ENCODE measurements around the gene CWC27. TPM values are rescaled to one million over a fixed set of nuclear protein-coding genes. Genes with fewer than 3 reads are reported as not detected.

CWC27 gene, protein sequence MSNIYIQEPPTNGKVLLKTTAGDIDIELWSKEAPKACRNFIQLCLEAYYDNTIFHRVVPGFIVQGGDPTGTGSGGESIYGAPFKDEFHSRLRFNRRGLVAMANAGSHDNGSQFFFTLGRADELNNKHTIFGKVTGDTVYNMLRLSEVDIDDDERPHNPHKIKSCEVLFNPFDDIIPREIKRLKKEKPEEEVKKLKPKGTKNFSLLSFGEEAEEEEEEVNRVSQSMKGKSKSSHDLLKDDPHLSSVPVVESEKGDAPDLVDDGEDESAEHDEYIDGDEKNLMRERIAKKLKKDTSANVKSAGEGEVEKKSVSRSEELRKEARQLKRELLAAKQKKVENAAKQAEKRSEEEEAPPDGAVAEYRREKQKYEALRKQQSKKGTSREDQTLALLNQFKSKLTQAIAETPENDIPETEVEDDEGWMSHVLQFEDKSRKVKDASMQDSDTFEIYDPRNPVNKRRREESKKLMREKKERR
- 20.8 TPM for polyA plus RNA-seq
- long read RNA-seq, donor 1, partial matches to known transcripts: 0 of 1 reads
- long read RNA-seq, donor 1, other reads (novel, unspliced or antisense): 0 of 1 reads
- long read RNA-seq, donor 2, transcript CWC27-201 (14 exons, 2,078 nt): major isoform, 8 of 8 reads
- long read RNA-seq, donor 2, partial matches to known transcripts: 0 of 8 reads
- long read RNA-seq, donor 2, other reads (novel, unspliced or antisense): 0 of 8 reads
- long read RNA-seq, donor 3, partial matches to known transcripts: 5 of 5 reads
- long read RNA-seq, donor 3, other reads (novel, unspliced or antisense): 0 of 5 reads
- long read RNA-seq, donor 4: 0 reads
- long read RNA-seq, donor 5, partial matches to known transcripts: 0 of 2 reads
- long read RNA-seq, donor 5, other reads (novel, unspliced or antisense): 0 of 2 reads
- long read RNA-seq, donor 6: 0 reads
- long read RNA-seq, donor 7: 0 reads
- long read RNA-seq, donor 8, partial matches to known transcripts: 0 of 2 reads
- long read RNA-seq, donor 8, other reads (novel, unspliced or antisense): 0 of 2 reads
- long read RNA-seq, donor 9, partial matches to known transcripts: 0 of 4 reads
- long read RNA-seq, donor 9, other reads (novel, unspliced or antisense): 0 of 4 reads
- long read RNA-seq, donor 10: 0 reads
- long read RNA-seq, donor 11, partial matches to known transcripts: 0 of 1 reads
- long read RNA-seq, donor 11, other reads (novel, unspliced or antisense): 0 of 1 reads

DNA sequence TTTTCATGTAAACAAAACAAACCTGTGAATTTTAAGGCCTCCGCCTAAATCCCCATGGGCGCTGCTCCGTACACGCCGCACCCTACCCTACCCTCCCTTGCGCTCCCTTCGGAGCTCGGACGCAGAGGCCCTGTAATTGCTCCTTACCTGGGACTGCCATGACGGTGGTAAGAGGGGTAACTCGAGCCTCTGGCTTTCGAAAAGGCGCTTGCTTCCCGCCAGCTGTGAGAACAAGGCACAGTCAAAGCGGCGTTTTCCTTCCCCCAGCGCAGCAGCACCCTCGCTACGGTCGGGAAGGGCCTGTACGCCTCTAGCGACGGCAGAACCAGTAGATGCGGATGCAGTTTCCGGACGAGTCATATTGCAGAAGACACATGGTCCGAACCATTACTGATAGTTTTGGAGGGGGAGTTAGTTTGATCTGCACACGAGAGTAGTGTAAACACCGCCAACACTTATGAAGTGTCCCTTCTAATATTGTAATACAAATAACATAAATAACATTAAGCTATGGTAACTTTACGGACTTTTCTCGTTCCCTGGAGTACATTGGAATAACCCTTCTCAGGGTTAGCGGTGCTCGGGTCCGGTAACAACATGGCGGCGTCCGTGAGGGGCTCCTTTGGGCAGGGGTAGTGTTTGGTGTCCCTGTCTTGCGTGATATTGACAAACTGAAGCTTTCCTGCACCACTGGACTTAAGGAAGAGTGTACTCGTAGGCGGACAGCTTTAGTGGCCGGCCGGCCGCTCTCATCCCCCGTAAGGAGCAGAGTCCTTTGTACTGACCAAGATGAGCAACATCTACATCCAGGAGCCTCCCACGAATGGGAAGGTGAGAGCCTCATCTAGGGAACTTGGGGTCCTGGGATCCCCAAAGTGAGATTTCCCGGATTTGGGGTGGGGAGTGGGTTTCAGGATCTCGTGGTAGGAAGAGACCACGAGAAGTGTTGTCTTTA, at the start of gene CWC27, which contains the start of gene SREK1IP1:
CWC27 (plus strand) TSS at position 573 of the 955 bp plus-strand sequence; CDS start at position 790, 217 bp downstream.
SREK1IP1 (minus strand) TSS at position 334 of the 955 bp plus-strand sequence; CDS start at position 160, 174 bp downstream.
- Histone ChIP-seq H3K4me1 (ENCODE audit: control insufficient read depth, insufficient read depth, low read length) (peaks cover 24% of the 10 kb centered on the region), H3K27ac (ENCODE audit: low read length) (peak within 1 kb of the TSS; percentile 83), H3K36me3 (ENCODE audit: control insufficient read depth, insufficient read depth, low read length) (peaks cover 11% of the 10 kb centered on the region), H3K9me3 (ENCODE audit: control insufficient read depth, low read depth, low read length) (no peaks in the 10 kb centered on the region), H3K4me3 (ENCODE audit: low read length) (peak within 1 kb of the TSS; percentile 72), H3K27me3 (ENCODE audit: control insufficient read depth, insufficient read depth, low read length) (no peaks in the 10 kb centered on the region)
- DNase-seq: peak; percentile 83 to 94
- no CpG with 5 or more reads among the region's 48 CpGs for WGBS (ENCODE audit: insufficient coverage, low lambda C conversion rate)

DNA sequence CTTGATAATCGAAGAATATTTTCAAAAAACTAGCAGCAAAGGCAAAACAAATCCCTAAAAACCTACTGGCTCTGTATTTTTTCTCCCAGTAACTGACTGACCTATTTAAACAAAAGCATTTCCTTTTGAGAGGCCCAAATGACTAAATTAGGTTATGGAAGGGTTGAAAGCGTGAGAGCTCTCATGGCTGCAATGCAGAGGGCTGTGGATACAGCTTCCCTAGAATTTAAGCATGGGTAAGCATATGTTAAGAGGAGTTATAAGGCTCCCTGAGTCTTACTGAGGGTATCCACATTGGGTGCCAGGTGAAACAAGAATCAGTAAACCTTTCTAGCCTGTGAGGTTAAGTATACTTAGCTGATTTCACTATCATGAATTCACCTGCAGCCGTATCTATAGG, 46.1 kb upstream of the CWC27 start:
- WGBS (ENCODE audit: insufficient coverage, low lambda C conversion rate): 100% methylated on average over 1 of the region's 3 CpGs
- H3K36me3 ChIP-seq (ENCODE audit: control insufficient read depth, insufficient read depth, low read length): peaks cover 18% of the 10 kb centered on the region

DNA sequence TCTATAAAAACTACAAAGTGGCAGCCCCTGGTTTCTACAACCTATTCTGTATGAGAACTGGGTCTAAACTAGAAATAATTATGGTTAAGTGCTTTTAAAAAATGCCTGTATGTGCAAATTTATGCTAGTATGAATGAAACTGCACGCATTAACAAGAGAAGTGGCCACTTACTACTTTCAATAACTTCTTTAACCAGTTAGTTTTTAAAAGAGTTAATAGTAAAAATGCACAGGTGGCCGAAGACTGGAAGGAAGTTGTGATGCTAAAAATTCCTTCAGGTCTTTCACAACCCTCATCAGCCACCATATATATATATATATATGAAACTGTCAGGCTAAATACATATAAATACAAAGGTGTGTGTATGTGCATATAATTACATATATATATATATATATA, 41.6 kb upstream of the CWC27 start:
- Histone ChIP-seq H3K4me3 (ENCODE audit: low read length) (no peak overlapping the region), H3K9me3 (ENCODE audit: control insufficient read depth, low read depth, low read length) (no peaks in the 10 kb centered on the region), H3K27me3 (ENCODE audit: control insufficient read depth, insufficient read depth, low read length) (no peaks in the 10 kb centered on the region), H3K27ac (ENCODE audit: low read length) (no peak overlapping the region), H3K36me3 (ENCODE audit: control insufficient read depth, insufficient read depth, low read length) (peaks cover 19% of the 10 kb centered on the region), H3K4me1 (ENCODE audit: control insufficient read depth, insufficient read depth, low read length) (no peaks in the 10 kb centered on the region)
- no CpG with 5 or more reads among the region's 2 CpGs for WGBS (ENCODE audit: insufficient coverage, low lambda C conversion rate)
- DNase-seq: no peak

More for the DNA sequence above, 46.1 kb upstream of the CWC27 start:
- no peak for DNase-seq
- H3K4me1 ChIP-seq (ENCODE audit: control insufficient read depth, insufficient read depth, low read length): no peaks in the 10 kb centered on the region
- no peak overlapping the region for H3K4me3 ChIP-seq (ENCODE audit: low read length)
- no peaks in the 10 kb centered on the region for H3K9me3 ChIP-seq (ENCODE audit: control insufficient read depth, low read depth, low read length)
- H3K27me3 ChIP-seq (ENCODE audit: control insufficient read depth, insufficient read depth, low read length): no peaks in the 10 kb centered on the region
- H3K27ac ChIP-seq (ENCODE audit: low read length): no peak overlapping the region

DNA sequence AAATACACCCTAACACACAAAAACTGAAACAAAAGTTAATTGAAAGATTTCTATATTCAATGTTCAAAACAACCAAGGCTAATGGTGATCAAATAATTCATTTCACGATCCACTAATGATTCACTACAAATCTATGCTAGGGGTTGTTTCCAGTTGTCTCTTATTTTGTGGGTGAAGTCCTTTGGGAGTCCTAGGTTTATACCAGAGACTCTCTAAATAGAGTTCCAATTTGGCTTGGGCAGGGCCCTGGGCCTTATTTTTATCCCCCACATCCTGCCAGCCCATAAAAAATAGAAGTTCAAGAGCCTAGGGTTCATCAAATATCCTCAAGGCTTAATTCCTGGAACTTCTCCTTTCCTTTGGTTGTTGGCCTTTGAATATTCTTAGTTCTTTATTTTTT, 26.3 kb upstream of the CWC27 start:
- no peak overlapping the region for H3K27ac ChIP-seq (ENCODE audit: low read length)
- H3K4me3 ChIP-seq (ENCODE audit: low read length): no peak overlapping the region
- H3K36me3 ChIP-seq (ENCODE audit: control insufficient read depth, insufficient read depth, low read length): peaks cover 27% of the 10 kb centered on the region
- DNase-seq: no peak
- H3K27me3 ChIP-seq (ENCODE audit: control insufficient read depth, insufficient read depth, low read length): no peaks in the 10 kb centered on the region
- 100% methylated on average over 1 of the region's 1 CpG for WGBS (ENCODE audit: insufficient coverage, low lambda C conversion rate)
- no peaks in the 10 kb centered on the region for H3K4me1 ChIP-seq (ENCODE audit: control insufficient read depth, insufficient read depth, low read length)
- no peaks in the 10 kb centered on the region for H3K9me3 ChIP-seq (ENCODE audit: control insufficient read depth, low read depth, low read length)

DNA sequence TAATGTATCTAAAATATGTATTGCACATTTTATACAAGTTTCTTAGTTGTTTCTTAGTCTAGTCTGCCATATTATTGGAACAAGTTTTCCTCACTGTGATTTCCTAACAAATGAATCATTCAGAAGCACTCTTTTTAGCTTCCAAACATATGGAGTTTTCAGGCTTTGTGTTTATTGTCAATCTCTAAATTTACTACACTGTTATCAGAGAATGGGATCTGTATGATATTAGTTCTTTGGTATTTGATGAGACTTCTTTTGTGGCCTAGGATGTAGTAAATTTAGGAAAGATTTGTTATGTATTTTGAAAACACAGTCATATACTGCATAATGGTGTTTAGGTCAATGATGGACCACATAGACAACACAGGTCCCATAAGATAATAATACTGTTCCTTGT, 25.9 kb upstream of the CWC27 start:
- no peaks in the 10 kb centered on the region for H3K27me3 ChIP-seq (ENCODE audit: control insufficient read depth, insufficient read depth, low read length)
- DNase-seq: no peak
- H3K27ac ChIP-seq (ENCODE audit: low read length): no peak overlapping the region
- no peak overlapping the region for H3K4me3 ChIP-seq (ENCODE audit: low read length)
- H3K9me3 ChIP-seq (ENCODE audit: control insufficient read depth, low read depth, low read length): no peaks in the 10 kb centered on the region
- H3K36me3 ChIP-seq (ENCODE audit: control insufficient read depth, insufficient read depth, low read length): peaks cover 27% of the 10 kb centered on the region
- no peaks in the 10 kb centered on the region for H3K4me1 ChIP-seq (ENCODE audit: control insufficient read depth, insufficient read depth, low read length)

DNA sequence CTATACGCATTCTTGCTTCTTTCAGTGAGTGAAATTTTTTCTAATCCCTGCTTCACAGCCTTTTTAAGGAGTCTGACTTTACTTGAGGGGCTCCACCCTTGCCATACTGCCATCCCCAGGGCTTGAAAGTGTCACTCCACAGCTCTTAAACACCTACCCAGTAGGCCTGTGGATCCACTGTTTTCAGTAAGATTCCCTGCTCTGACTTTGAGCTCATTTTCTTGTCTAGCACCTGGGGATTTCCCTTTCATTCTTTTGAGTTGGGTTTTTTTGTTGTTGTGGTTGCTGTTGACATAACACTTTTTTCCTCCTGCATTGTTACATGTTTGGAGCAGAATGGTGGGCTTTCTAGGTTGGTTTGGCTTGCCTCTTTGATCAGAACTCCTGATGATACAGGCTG, 23.8 kb upstream of the CWC27 start:
- Histone ChIP-seq H3K27ac (ENCODE audit: low read length) (no peak overlapping the region), H3K27me3 (ENCODE audit: control insufficient read depth, insufficient read depth, low read length) (no peaks in the 10 kb centered on the region), H3K36me3 (ENCODE audit: control insufficient read depth, insufficient read depth, low read length) (peaks cover 16% of the 10 kb centered on the region), H3K9me3 (ENCODE audit: control insufficient read depth, low read depth, low read length) (no peaks in the 10 kb centered on the region), H3K4me1 (ENCODE audit: control insufficient read depth, insufficient read depth, low read length) (no peaks in the 10 kb centered on the region), H3K4me3 (ENCODE audit: low read length) (no peak overlapping the region)
- DNase-seq: no peak
- 83% methylated on average over 1 of the region's 1 CpG for WGBS (ENCODE audit: insufficient coverage, low lambda C conversion rate)

DNA sequence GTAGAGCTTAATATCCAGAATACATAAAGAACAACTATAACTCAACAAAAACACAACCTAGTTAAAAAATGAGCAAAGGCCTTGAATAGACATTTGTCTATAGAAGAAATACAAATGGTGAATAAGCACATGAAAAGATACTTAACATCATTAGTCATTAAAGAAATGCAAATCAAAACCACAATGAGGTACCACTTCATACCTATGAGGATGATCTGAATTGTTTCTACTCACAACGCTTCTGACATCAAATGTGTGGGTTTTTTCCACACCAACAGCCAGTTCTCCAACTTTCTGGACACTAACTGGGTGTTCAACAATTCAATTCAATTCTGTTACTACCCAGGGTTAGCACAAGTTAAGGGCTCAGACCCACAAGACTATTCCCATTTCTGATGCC, 22.3 kb upstream of the CWC27 start:
- Histone ChIP-seq H3K4me3 (ENCODE audit: low read length) (no peak overlapping the region), H3K27me3 (ENCODE audit: control insufficient read depth, insufficient read depth, low read length) (no peaks in the 10 kb centered on the region), H3K9me3 (ENCODE audit: control insufficient read depth, low read depth, low read length) (no peaks in the 10 kb centered on the region), H3K27ac (ENCODE audit: low read length) (no peak overlapping the region), H3K4me1 (ENCODE audit: control insufficient read depth, insufficient read depth, low read length) (no peaks in the 10 kb centered on the region), H3K36me3 (ENCODE audit: control insufficient read depth, insufficient read depth, low read length) (peaks cover 13% of the 10 kb centered on the region)
- no peak for DNase-seq
- no CpG with 5 or more reads among the region's 1 CpG for WGBS (ENCODE audit: insufficient coverage, low lambda C conversion rate)

DNA sequence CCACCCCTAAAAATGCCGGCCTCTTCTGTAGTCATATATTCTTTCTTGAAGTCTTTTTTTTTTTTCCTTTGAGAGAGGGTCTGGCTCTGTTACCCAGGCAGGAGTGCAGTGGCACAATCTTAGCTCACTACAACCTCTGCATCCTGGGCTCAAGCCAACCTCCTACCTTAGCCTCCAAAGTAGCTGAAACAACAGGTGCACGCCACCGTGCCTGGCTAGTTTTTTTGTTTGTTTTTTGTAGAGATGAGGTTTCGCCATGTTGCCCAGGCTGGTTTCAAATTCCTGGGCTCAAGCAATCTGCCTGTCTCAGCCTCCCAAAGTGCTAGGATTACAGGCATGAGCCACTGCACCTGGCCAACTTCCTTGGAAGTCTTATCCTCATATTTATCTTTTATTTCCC, 19.3 kb upstream of the CWC27 start:
- no peak overlapping the region for H3K4me3 ChIP-seq (ENCODE audit: low read length)
- no peak overlapping the region for H3K27ac ChIP-seq (ENCODE audit: low read length)
- no peaks in the 10 kb centered on the region for H3K4me1 ChIP-seq (ENCODE audit: control insufficient read depth, insufficient read depth, low read length)
- H3K9me3 ChIP-seq (ENCODE audit: control insufficient read depth, low read depth, low read length): no peaks in the 10 kb centered on the region
- 100% methylated on average over 1 of the region's 4 CpGs for WGBS (ENCODE audit: insufficient coverage, low lambda C conversion rate)
- DNase-seq: no peak
- no peaks in the 10 kb centered on the region for H3K27me3 ChIP-seq (ENCODE audit: control insufficient read depth, insufficient read depth, low read length)
- peaks cover 16% of the 10 kb centered on the region for H3K36me3 ChIP-seq (ENCODE audit: control insufficient read depth, insufficient read depth, low read length)

DNA sequence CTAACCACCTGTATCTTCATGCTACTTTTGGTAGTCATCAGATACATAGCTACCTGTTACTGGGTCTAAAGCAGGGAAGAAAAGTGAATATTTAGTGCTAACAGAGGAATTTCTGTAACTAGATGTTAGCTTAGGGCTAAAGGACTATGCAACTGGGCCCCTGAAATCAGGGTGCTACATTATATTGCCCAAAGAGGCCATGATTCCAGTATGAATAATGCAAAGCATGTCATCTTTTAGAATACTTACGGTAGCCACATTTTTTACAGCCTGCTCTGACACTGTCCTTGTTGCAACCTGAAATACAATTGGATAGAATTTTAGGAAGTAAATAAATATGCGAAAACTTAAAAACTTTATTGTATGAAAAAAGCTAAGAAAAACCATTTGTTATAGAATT, 14.7 kb upstream of the CWC27 start:
- no peaks in the 10 kb centered on the region for H3K27me3 ChIP-seq (ENCODE audit: control insufficient read depth, insufficient read depth, low read length)
- H3K36me3 ChIP-seq (ENCODE audit: control insufficient read depth, insufficient read depth, low read length): peaks cover 14% of the 10 kb centered on the region
- DNase-seq: no peak
- WGBS (ENCODE audit: insufficient coverage, low lambda C conversion rate): no CpG with 5 or more reads among the region's 2 CpGs
- no peaks in the 10 kb centered on the region for H3K9me3 ChIP-seq (ENCODE audit: control insufficient read depth, low read depth, low read length)
- H3K27ac ChIP-seq (ENCODE audit: low read length): no peak overlapping the region
- H3K4me3 ChIP-seq (ENCODE audit: low read length): no peak overlapping the region
- H3K4me1 ChIP-seq (ENCODE audit: control insufficient read depth, insufficient read depth, low read length): no peaks in the 10 kb centered on the region

Measured in large intestine (tissue), 12 donors.